Gastroesophageal sphincter (tissue), 3 donors: ENCODE measurements around the gene RXFP1.

Experiments
- CTCF ChIP-seq, 4 experiments: fragments of 200-600 bp in 2 of 4; fragments of 450-650 bp in 2 of 4; sonication (generic) in 1 of 4; IDR thresholded peaks; one replicate each; pipeline ENCODE4 v1.5.1; 2017 to 2019; ENCODE audit warnings: antibody characterized with exemption in 4 of 4, mild to moderate bottlenecking in 2 of 4, moderate library complexity in 2 of 4
- POLR2A ChIP-seq, 2 donors: fragments of 450-650 bp; IDR thresholded peaks; one replicate each; pipeline ENCODE4 v1.6.1; 2017; ENCODE audit warnings: antibody characterized with exemption in 2 of 2, mild to moderate bottlenecking in 2 of 2, moderate library complexity in 1 of 2

- TF ChIP-seq CTCF (IDR thresholded peaks at IDR 0.05) (no peak), POLR2A (IDR thresholded peaks at IDR 0.05) (no peak)
Observed at GRCh38 chr4:158538911-158539310, 17.2 kb downstream of the RXFP1 start.
